GM12801 (cell line): ENCODE data around the gene FCHSD2.

ENCODE experiments used
- CTCF ChIP-seq: IDR thresholded peaks from one replicate; pipeline ENCODE4 v1.5.1; 2011; ENCODE audit warnings: control low read depth; ENCODE audit not compliant: insufficient read length; ENCODE audit errors: extremely low read depth

Gene FCHSD2

GRCh38 chr11:73055002-73055401 is 87.1 kb downstream of the FCHSD2 start:
- TF ChIP-seq CTCF = no peak

GRCh38 chr11:73053964-73054363 is 88.2 kb downstream of the FCHSD2 start:
- TF ChIP-seq CTCF = no peak

- TF ChIP-seq CTCF = no peak
Measured at GRCh38 chr11:73048446-73048845, 93.7 kb downstream of the FCHSD2 start.

GRCh38 chr11:73047773-73048371 is 94.2 kb downstream of the FCHSD2 start:
- no peak for TF ChIP-seq CTCF

- TF ChIP-seq CTCF = no peak
Measured at GRCh38 chr11:73040046-73040445, 102.1 kb downstream of the FCHSD2 start.

- no peak for TF ChIP-seq CTCF
Measured at GRCh38 chr11:73034777-73035176, 107.3 kb downstream of the FCHSD2 start.

- TF ChIP-seq CTCF = no peak
Measured at GRCh38 chr11:73034331-73034730, 107.8 kb downstream of the FCHSD2 start.
